Erythroblast (primary cell): ENCODE results near the gene NEAT1.

ENCODE experiments used
- GATA1 ChIP-seq: IDR thresholded peaks from 2 replicates; pipeline ENCODE4 v1.6.1; 2011; ENCODE audit warnings: low read depth, mild to moderate bottlenecking, control low read depth, low read length, moderate library complexity
- POLR2A ChIP-seq: IDR thresholded peaks from 2 replicates; pipeline ENCODE4 v1.6.1; 2011; ENCODE audit warnings: mild to moderate bottlenecking, low read length

GRCh38 chr11:65390996-65391395, 31.6 kb upstream of the NEAT1 start:
- TF ChIP-seq POLR2A (no peak), GATA1 (no peak)
